K562 (cell line): Measurements from ENCODE around the gene XPOT. TPM values are rescaled to one million over a fixed set of nuclear protein-coding genes. Genes with fewer than 3 reads are reported as not detected.

Experiments
- ATAC-seq: fragments of 200-7000 bp; cut with Tn5 transposase; 3 replicates; pipeline ENCODE4 v1.9.1; 2020; ENCODE audit warnings: moderate library complexity
- BruUV-seq: library from RNA; stranded (reverse); fragments of 400-500 nt; replicated peaks from 2 replicates; lab custom pipeline; 2021; lab: Mats Ljungman, UMichigan
- CTCF ChIA-PET: fragments of 300-600 bp; formaldehyde crosslinking; extraction: SDS; loops from one replicate; lab custom pipeline; 2021; ENCODE audit warnings: low intra/inter-chr PET ratio; lab: Yijun Ruan, JAX
- POLR2A ChIA-PET: fragments of 300-600, 350-650 bp; sonication (Branson Sonifier 250); formaldehyde crosslinking; extraction: SDS; loops from one replicate; lab custom pipeline; 2021; ENCODE audit warnings: antibody characterized with exemption, inconsistent platforms; lab: Yijun Ruan, JAX
- DNase-seq, 4 experiments: peaks; one replicate each; pipeline versions ENCODE4 v3.0.0 to v3.0.0-alpha.2; 2011 to 2018; ENCODE audit warnings: low spot score in 3 of 4, mixed read lengths in 3 of 4; ENCODE audit errors: extremely low read depth in 1 of 4
- FAIRE-seq: peaks from 2 replicates; lab custom pipeline; 2011; peaks lifted over from hg19 to GRCh38; lab: Jason Lieb, UNC
- H2AFZ ChIP-seq: 2 replicates; pipeline ENCODE4 v1.6.0; 2011; ENCODE audit warnings: low read depth, low read length, control low read depth, inconsistent platforms
- H3K27ac ChIP-seq: fragments of 200-600 bp; 3 replicates; pipeline ENCODE4 v1.8.0; 2011; ENCODE audit warnings: low read depth, mild to moderate bottlenecking, control low read depth, inconsistent platforms, low read length, moderate library complexity, mixed read lengths; ENCODE audit errors: extremely low read depth
- H3K27me3 ChIP-seq, 2 experiments: fragments of 300-600 bp in 1 of 2; 2 replicates in 1 of 2; 3 replicates in 1 of 2; pipeline versions ENCODE4 v1.6.0 to v1.8.0; 2011; ENCODE audit warnings: inconsistent platforms in 2 of 2, low read length in 2 of 2, mild to moderate bottlenecking in 1 of 2, mixed read lengths in 1 of 2, moderate library complexity in 1 of 2; ENCODE audit not compliant: control insufficient read depth in 2 of 2, insufficient read depth in 2 of 2
- H3K36me3 ChIP-seq: fragments of 300-600 bp; 3 replicates; pipeline ENCODE4 v1.8.0; 2011; ENCODE audit warnings: mild to moderate bottlenecking, low read length, inconsistent platforms; ENCODE audit not compliant: control insufficient read depth, insufficient read depth
- H3K4me1 ChIP-seq, 2 experiments: fragments of 200-600 bp in 1 of 2; replicated peaks in 1 of 2; 2 replicates in 1 of 2; 3 replicates in 1 of 2; pipeline versions ENCODE4 v1.5.1 to v1.8.0; 2011; ENCODE audit warnings: inconsistent platforms in 2 of 2, low read length in 2 of 2, mild to moderate bottlenecking in 1 of 2, mixed read lengths in 1 of 2, moderate library complexity in 1 of 2; ENCODE audit not compliant: control insufficient read depth in 2 of 2, insufficient read depth in 2 of 2
- H3K4me2 ChIP-seq: 2 replicates; pipeline ENCODE4 v1.6.1; 2011; ENCODE audit warnings: low read length, control low read depth, inconsistent platforms, mixed read lengths; ENCODE audit not compliant: insufficient read depth
- H3K4me3 ChIP-seq: fragments of 200-600 bp; sonication (generic), shearing (Covaris generic); 2 replicates; pipeline ENCODE4 v1.5.1; 2016; ENCODE audit warnings: control low read depth, inconsistent platforms
- H3K79me2 ChIP-seq: fragments of 200-600 bp; 3 replicates; pipeline ENCODE4 v1.8.0; 2011; ENCODE audit warnings: low read length, inconsistent platforms; ENCODE audit not compliant: control insufficient read depth, insufficient read depth
- H3K9ac ChIP-seq, 2 experiments: 2 replicates each; pipeline versions ENCODE4 v1.6.0 to v1.6.1; 2011; ENCODE audit warnings: low read depth in 2 of 2, low read length in 2 of 2, control low read depth in 1 of 2, inconsistent platforms in 1 of 2, mild to moderate bottlenecking in 1 of 2, mixed read lengths in 1 of 2; ENCODE audit not compliant: insufficient read depth in 1 of 2
- H3K9me1 ChIP-seq: one replicate; pipeline ENCODE4 v1.6.0; 2011; ENCODE audit warnings: inconsistent platforms, mild to moderate bottlenecking, low read length, moderate library complexity; ENCODE audit not compliant: control insufficient read depth, insufficient read depth
- H3K9me3 ChIP-seq: replicated peaks from 2 replicates; pipeline ENCODE4 v1.5.1; 2011; ENCODE audit warnings: low read depth, low read length, inconsistent platforms; ENCODE audit not compliant: control insufficient read depth, insufficient read depth
- H4K20me1 ChIP-seq: replicated peaks from 2 replicates; pipeline ENCODE4 v1.6.1; 2011; ENCODE audit warnings: low read length, inconsistent platforms, mixed read lengths; ENCODE audit not compliant: control insufficient read depth, insufficient read depth
- BACH1 ChIP-seq: fragments of 200-800 bp; sonication (Bioruptor generic); IDR thresholded peaks from 2 replicates; pipeline ENCODE4 v1.6.1; 2016; ENCODE audit warnings: missing genetic modification characterization, missing compliant biosample characterization
- CREB3 ChIP-seq: fragments of 450-650 bp; conservative IDR thresholded peaks from 2 replicates; pipeline ENCODE4 v1.6.1; 2016; ENCODE audit warnings: missing genetic modification characterization, low read depth, mild to moderate bottlenecking, missing compliant biosample characterization, moderate library complexity
- DPF2 ChIP-seq: fragments of 450-650 bp; IDR thresholded peaks from 2 replicates; pipeline ENCODE4 v1.6.1; 2016
- FOXJ2 ChIP-seq: fragments of 200-800 bp; sonication (Bioruptor generic); IDR thresholded peaks from 2 replicates; pipeline ENCODE4 v1.6.1; 2016; ENCODE audit warnings: missing genetic modification characterization, missing compliant biosample characterization
- GATA2 ChIP-seq: sonication (generic); formaldehyde crosslinking; IDR thresholded peaks from 2 replicates; pipeline ENCODE4 v1.4.0; 2020; ENCODE audit warnings: mild to moderate bottlenecking, missing genetic modification reagents
- JUND ChIP-seq, 2 experiments: IDR thresholded peaks; 2 replicates in 1 of 2; 3 replicates in 1 of 2; pipeline ENCODE4 v1.6.1; 2011; ENCODE audit warnings: borderline replicate concordance in 2 of 2, low read depth in 2 of 2, low read length in 2 of 2, improper control_type of control experiment in 1 of 2, missing biosample characterization in 1 of 2, missing genetic modification characterization in 1 of 2, missing genetic modification reagents in 1 of 2
- NR3C1 ChIP-seq: sonication (generic); formaldehyde crosslinking; IDR thresholded peaks from 2 replicates; pipeline ENCODE4 v1.8.1; 2022; ENCODE audit warnings: missing genetic modification reagents
- NRF1 ChIP-seq, 2 experiments: fragments of 450-650 bp; IDR thresholded peaks in 1 of 2; conservative IDR thresholded peaks in 1 of 2; 2 replicates each; pipeline ENCODE4 v1.6.1; 2014; ENCODE audit warnings: mild to moderate bottlenecking in 2 of 2
- PHB ChIP-seq: fragments of 250-450 bp; sonication (Bioruptor Pico); IDR thresholded peaks from 2 replicates; pipeline ENCODE4 v1.5.0; 2021
- PRMT5 ChIP-seq: sonication (generic); formaldehyde crosslinking; IDR thresholded peaks from 2 replicates; pipeline ENCODE4 v1.5.0; 2020; ENCODE audit warnings: missing genetic modification reagents
- SNRNP70 ChIP-seq: fragments of 200-400 bp; formaldehyde crosslinking; optimal IDR thresholded peaks from 2 replicates; pipeline ENCODE3; 2017; ENCODE audit warnings: low read depth, low read length
- TCF7 ChIP-seq: sonication (generic); IDR thresholded peaks from 2 replicates; pipeline ENCODE4 v1.6.1; 2016; ENCODE audit warnings: antibody characterized with exemption, borderline replicate concordance
- ZC3H11A ChIP-seq: IDR thresholded peaks from 2 replicates; pipeline ENCODE4 v1.6.1; 2012; ENCODE audit warnings: low read depth, low read length, improper control_type of control experiment
- ZNF12 ChIP-seq: sonication (generic); formaldehyde crosslinking; IDR thresholded peaks from 2 replicates; pipeline ENCODE4 v1.4.0; 2020; ENCODE audit warnings: mild to moderate bottlenecking, missing genetic modification reagents
- ZNF316 ChIP-seq: fragments of 450-650 bp; IDR thresholded peaks from 2 replicates; pipeline ENCODE4 v1.6.1; 2016
- WGBS: fragments of 100-300 bp; shearing (Covaris generic); methylation state at CpG from one replicate; pipeline ENCODE4 v1.1.6; 2016; ENCODE audit warnings: low coverage, mixed read lengths; ENCODE audit not compliant: insufficient coverage; ENCODE audit errors: missing lambda C conversion rate; 5-methylcytosine and 5-hydroxymethylcytosine counted together
- in situ Hi-C: fragments of 300-500 bp; cut with MboI; formaldehyde crosslinking; loops from 4 replicates; pipeline ENCODE4 v1.15.0; 2018; ENCODE audit warnings: inconsistent platforms, mixed read lengths
- intact Hi-C: fragments of 100-400 bp; cut with micrococcal nuclease; formaldehyde crosslinking; loops from 2 replicates; pipeline ENCODE4 v1.14.2; 2022
- polyA plus RNA-seq, 8 experiments: library from polyadenylated mRNA; depleted of rRNA in 4 of 8; stranded (reverse) in 5 of 8; unstranded in 3 of 8; fragments of >200 nt; fragmentation: Nextera tagmentation in 2 of 8; fragmentation: Illumina TruSeq in 1 of 8; extraction: Ambion mirVana in 2 of 8; extraction: Trizol in 1 of 8; gene quantifications; 2 replicates each; pipeline versions ENCODE4 v1.2.1 to v1.2.3, GENCODE V29; 2011 to 2014; ENCODE audit warnings: inconsistent platforms in 1 of 8, missing spikeins in 1 of 8
- total RNA-seq, 7 experiments: library from RNA; depleted of rRNA in 6 of 7; stranded (reverse); fragments of >200 nt in 6 of 7; fragmentation: Illumina TruSeq in 2 of 7; extraction: Trizol in 2 of 7; gene quantifications; 2 replicates each; pipeline versions ENCODE4 v1.2.1 to v1.2.3, GENCODE V29; 2011 to 2021; ENCODE audit warnings: low replicate concordance in 1 of 7
- TF ChIP-seq, protein P1 (sequence below): fragments of 450-650 bp; IDR thresholded peaks from 2 replicates; pipeline ENCODE4 v1.6.1; 2018; ENCODE audit not compliant: partially characterized antibody

Gene XPOT
- total and polyA plus RNA-seq, 9 of the 15 experiments (the other 6 are each of a cell fraction or from before 2014, with no cell fraction given): 26.2 to 192 (median 102) TPM

DNA sequence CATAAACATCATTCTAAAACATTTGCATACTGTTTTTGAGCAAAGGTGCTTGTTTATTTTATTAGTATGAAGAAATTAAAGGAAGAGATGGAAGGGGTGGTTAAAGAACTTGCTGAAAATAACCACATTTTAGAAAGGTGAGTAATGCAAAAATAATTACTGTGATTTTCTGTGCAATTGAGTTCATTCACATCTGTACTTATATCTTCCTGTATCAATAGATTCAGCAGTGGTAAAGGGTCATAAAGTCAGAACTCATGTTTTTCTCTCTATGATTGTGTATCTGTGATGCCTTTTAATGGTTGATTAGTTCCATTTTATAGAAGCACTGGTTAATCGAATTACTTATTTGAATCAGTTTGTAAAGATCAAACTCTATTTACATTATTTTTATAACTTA, 93.7 kb downstream of the XPOT start:
- no peaks in the 10 kb centered on the region for H3K4me1 ChIP-seq
- intact Hi-C loops (no loop called here), in situ Hi-C loops (no loop called here)
- ATAC-seq (no peak), FAIRE-seq (no peak), DNase-seq (no peak)
- H4K20me1 ChIP-seq: no peaks in the 10 kb centered on the region
- no peak overlapping the region for H3K9ac ChIP-seq
- H3K27me3 ChIP-seq: no peaks in the 10 kb centered on the region
- no peak overlapping the region for H3K4me2 ChIP-seq
- no peaks in the 10 kb centered on the region for H3K9me1 ChIP-seq
- no peaks in the 10 kb centered on the region for H3K79me2 ChIP-seq
- no peak overlapping the region for H2AFZ ChIP-seq
- H3K9me3 ChIP-seq: no peaks in the 10 kb centered on the region
- no TSS peak for BruUV-seq
- no peak overlapping the region for H3K27ac ChIP-seq
- CTCF ChIA-PET: no interaction called here
- POLR2A ChIA-PET: no interaction called here
- H3K36me3 ChIP-seq: peaks cover 69% of the 10 kb centered on the region
- WGBS: 52% methylated on average over 1 of the region's 1 CpG
- H3K4me3 ChIP-seq: no peak overlapping the region
- TF ChIP-seq ZC3H11A: no peak
- TF ChIP-seq PRMT5 (CRISPR knock-in tag): no peak
- no peak for TF ChIP-seq TCF7
- TF ChIP-seq ZNF12 (CRISPR knock-in tag): no peak
- no peak for TF ChIP-seq SNRNP70
- TF ChIP-seq NRF1 (conservative IDR thresholded peaks at IDR 0.05 in 1 of 2, IDR thresholded peaks at IDR 0.05 in 1 of 2): no peak
- TF ChIP-seq DPF2: no peak
- no peak for TF ChIP-seq CREB3 (tag)
- no peak for TF ChIP-seq GATA2 (CRISPR knock-in tag)
- no peak for TF ChIP-seq FOXJ2 (tag)
- TF ChIP-seq NR3C1 (CRISPR knock-in tag): no peak
- TF ChIP-seq, protein P1, sequence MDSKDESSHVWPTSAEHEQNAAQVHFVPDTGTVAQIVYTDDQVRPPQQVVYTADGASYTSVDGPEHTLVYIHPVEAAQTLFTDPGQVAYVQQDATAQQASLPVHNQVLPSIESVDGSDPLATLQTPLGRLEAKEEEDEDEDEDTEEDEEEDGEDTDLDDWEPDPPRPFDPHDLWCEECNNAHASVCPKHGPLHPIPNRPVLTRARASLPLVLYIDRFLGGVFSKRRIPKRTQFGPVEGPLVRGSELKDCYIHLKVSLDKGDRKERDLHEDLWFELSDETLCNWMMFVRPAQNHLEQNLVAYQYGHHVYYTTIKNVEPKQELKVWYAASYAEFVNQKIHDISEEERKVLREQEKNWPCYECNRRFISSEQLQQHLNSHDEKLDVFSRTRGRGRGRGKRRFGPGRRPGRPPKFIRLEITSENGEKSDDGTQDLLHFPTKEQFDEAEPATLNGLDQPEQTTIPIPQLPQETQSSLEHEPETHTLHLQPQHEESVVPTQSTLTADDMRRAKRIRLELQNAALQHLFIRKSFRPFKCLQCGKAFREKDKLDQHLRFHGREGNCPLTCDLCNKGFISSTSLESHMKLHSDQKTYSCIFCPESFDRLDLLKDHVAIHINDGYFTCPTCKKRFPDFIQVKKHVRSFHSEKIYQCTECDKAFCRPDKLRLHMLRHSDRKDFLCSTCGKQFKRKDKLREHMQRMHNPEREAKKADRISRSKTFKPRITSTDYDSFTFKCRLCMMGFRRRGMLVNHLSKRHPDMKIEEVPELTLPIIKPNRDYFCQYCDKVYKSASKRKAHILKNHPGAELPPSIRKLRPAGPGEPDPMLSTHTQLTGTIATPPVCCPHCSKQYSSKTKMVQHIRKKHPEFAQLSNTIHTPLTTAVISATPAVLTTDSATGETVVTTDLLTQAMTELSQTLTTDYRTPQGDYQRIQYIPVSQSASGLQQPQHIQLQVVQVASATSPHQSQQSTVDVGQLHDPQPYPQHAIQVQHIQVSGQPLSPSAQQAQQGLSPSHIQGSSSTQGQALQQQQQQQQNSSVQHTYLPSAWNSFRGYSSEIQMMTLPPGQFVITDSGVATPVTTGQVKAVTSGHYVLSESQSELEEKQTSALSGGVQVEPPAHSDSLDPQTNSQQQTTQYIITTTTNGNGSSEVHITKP: no peak
- no peak for TF ChIP-seq PHB (CRISPR knock-in tag)
- TF ChIP-seq BACH1 (tag): no peak
- no peak for TF ChIP-seq ZNF316
- no peak for TF ChIP-seq JUND (IDR thresholded peaks at IDR 0.05; ENCODE audit: borderline replicate concordance, low read depth, low read length)
- TF ChIP-seq JUND (tag; IDR thresholded peaks at IDR 0.05; ENCODE audit: borderline replicate concordance, low read depth, low read length): no peak
